HUES64 (cell line): Measurements from ENCODE around the gene ZNF592.
"Not testable (repeated sequence)": the region's sequence is repeated elsewhere in the genome, so short reads cannot be mapped to it uniquely, and the experiment has no call there.

Source experiments
- H3K27ac ChIP-seq: 2 replicates; pipeline ENCODE4 v1.7.0; 2013; ENCODE audit warnings: low read depth, low read length, inconsistent platforms
- H3K27me3 ChIP-seq: 2 replicates; pipeline ENCODE4 v1.6.1; 2013; ENCODE audit warnings: mild to moderate bottlenecking, low read length; ENCODE audit not compliant: insufficient read depth
- H3K36me3 ChIP-seq: 2 replicates; pipeline ENCODE4 v1.6.1; 2013; ENCODE audit warnings: mild to moderate bottlenecking, low read length; ENCODE audit not compliant: insufficient read depth
- H3K4me1 ChIP-seq: 2 replicates; pipeline ENCODE4 v1.6.1; 2013; ENCODE audit warnings: mild to moderate bottlenecking, low read length, moderate library complexity; ENCODE audit not compliant: insufficient read depth
- H3K4me3 ChIP-seq: 2 replicates; pipeline ENCODE4 v1.5.1; 2013; ENCODE audit warnings: mild to moderate bottlenecking, low read length, moderate library complexity
- H3K9ac ChIP-seq: 2 replicates; pipeline ENCODE4 v1.6.1; 2013; ENCODE audit warnings: mild to moderate bottlenecking, low read depth, low read length
- H3K9me3 ChIP-seq: 2 replicates; pipeline ENCODE4 v1.6.1; 2013; ENCODE audit warnings: low read depth, low read length; ENCODE audit not compliant: insufficient read depth
- WGBS: fragments of 150-250, 120-280 bp; methylation state at CpG from one replicate; pipeline ENCODE4 v1.1.7; 2013; ENCODE audit warnings: missing lambda C conversion rate; 5-methylcytosine and 5-hydroxymethylcytosine counted together

The ZNF592 gene

GRCh38 chr15:84722628-84723027, 25.8 kb upstream of the ZNF592 start:
- Histone ChIP-seq H3K27ac (no peak overlapping the region), H3K4me3 (no peak overlapping the region), H3K4me1 (peaks cover 3% of the 10 kb centered on the region; the same call in 1 of the 2 replicates), H3K9ac (no peak overlapping the region), H3K36me3 (no peaks in the 10 kb centered on the region), H3K27me3 (no peaks in the 10 kb centered on the region), H3K9me3 (no peaks in the 10 kb centered on the region)
- WGBS: 87% methylated on average over 2 of the region's 2 CpGs

GRCh38 chr15:84725001-84725491, 23.3 kb upstream of the ZNF592 start:
- no peak overlapping the region for H3K9ac ChIP-seq
- no peaks in the 10 kb centered on the region for H3K27me3 ChIP-seq
- H3K4me1 ChIP-seq: peaks cover 3% of the 10 kb centered on the region; the same call in 1 of the 2 replicates
- H3K9me3 ChIP-seq: no peaks in the 10 kb centered on the region
- H3K4me3 ChIP-seq: no peak overlapping the region
- no peaks in the 10 kb centered on the region for H3K36me3 ChIP-seq
- H3K27ac ChIP-seq: no peak overlapping the region
- 92% methylated on average over 1 of the region's 1 CpG for WGBS

- no peaks in the 10 kb centered on the region for H3K36me3 ChIP-seq
- no peak overlapping the region for H3K4me3 ChIP-seq
- WGBS: 95% methylated on average over 6 of the region's 6 CpGs
- H3K27me3 ChIP-seq: no peaks in the 10 kb centered on the region
- no peaks in the 10 kb centered on the region for H3K4me1 ChIP-seq
- no peak overlapping the region for H3K9ac ChIP-seq
- H3K9me3 ChIP-seq: no peaks in the 10 kb centered on the region
- H3K27ac ChIP-seq: no peak overlapping the region
Observed at GRCh38 chr15:84727429-84727828, 21.0 kb upstream of the ZNF592 start.

- H3K9ac ChIP-seq: no peak overlapping the region
- peaks cover 4% of the 10 kb centered on the region; the same call in 1 of the 2 replicates for H3K4me1 ChIP-seq
- no peak overlapping the region for H3K4me3 ChIP-seq
- no peak overlapping the region for H3K27ac ChIP-seq
- H3K27me3 ChIP-seq: no peaks in the 10 kb centered on the region
- H3K9me3 ChIP-seq: no peaks in the 10 kb centered on the region
- no peaks in the 10 kb centered on the region for H3K36me3 ChIP-seq
Observed at GRCh38 chr15:84731774-84732173, 16.6 kb upstream of the ZNF592 start.

- H3K9ac ChIP-seq: no peak overlapping the region
- 6% methylated on average over 7 of the region's 7 CpGs for WGBS
- H3K27ac ChIP-seq: peak overlapping the region; percentile 69
- no peaks in the 10 kb centered on the region for H3K36me3 ChIP-seq
- peak overlapping the region; percentile 28 for H3K4me3 ChIP-seq
- H3K4me1 ChIP-seq: peaks cover 4% of the 10 kb centered on the region; the same call in 1 of the 2 replicates
- no peaks in the 10 kb centered on the region for H3K9me3 ChIP-seq
- no peaks in the 10 kb centered on the region for H3K27me3 ChIP-seq
Observed at GRCh38 chr15:84734794-84735479, 13.5 kb upstream of the ZNF592 start.

- H3K4me1 ChIP-seq, H3K9ac ChIP-seq, H3K27me3 ChIP-seq, H3K36me3 ChIP-seq, H3K9me3 ChIP-seq: not testable (repeated sequence)
- Histone ChIP-seq H3K27ac (peak overlapping the region; percentile 51), H3K4me3 (peak overlapping the region; percentile 28)
- 75% methylated on average over 9 of the region's 9 CpGs for WGBS
Observed at GRCh38 chr15:84735480-84736061, 12.8 kb upstream of the ZNF592 start.

- no peak overlapping the region for H3K27ac ChIP-seq
- no peaks in the 10 kb centered on the region for H3K36me3 ChIP-seq
- no peaks in the 10 kb centered on the region for H3K9me3 ChIP-seq
- WGBS: 94% methylated on average over 5 of the region's 5 CpGs
- no peak overlapping the region for H3K9ac ChIP-seq
- peaks cover 4% of the 10 kb centered on the region; the same call in 1 of the 2 replicates for H3K4me1 ChIP-seq
- H3K4me3 ChIP-seq: no peak overlapping the region
- no peaks in the 10 kb centered on the region for H3K27me3 ChIP-seq
Observed at GRCh38 chr15:84736375-84736774, 12.0 kb upstream of the ZNF592 start.

- H3K36me3 ChIP-seq: no peaks in the 10 kb centered on the region
- WGBS: 100% methylated on average over 2 of the region's 2 CpGs
- H3K27ac ChIP-seq: no peak overlapping the region
Observed at GRCh38 chr15:84737005-84737404, 11.4 kb upstream of the ZNF592 start.

GRCh38 chr15:84740691-84741090, 7.7 kb upstream of the ZNF592 start:
- WGBS: 90% methylated on average over 4 of the region's 4 CpGs
- H3K27me3 ChIP-seq: no peaks in the 10 kb centered on the region
- H3K36me3 ChIP-seq: no peaks in the 10 kb centered on the region
- no peak overlapping the region for H3K9ac ChIP-seq
- no peak overlapping the region for H3K27ac ChIP-seq
- H3K4me1 ChIP-seq: no peaks in the 10 kb centered on the region; the same call in 1 of the 2 replicates
- H3K4me3 ChIP-seq: no peak overlapping the region
- H3K9me3 ChIP-seq: no peaks in the 10 kb centered on the region

More at GRCh38 chr15:84737005-84737404, 11.4 kb upstream of the ZNF592 start:
- Histone ChIP-seq H3K4me3 (no peak overlapping the region), H3K27me3 (no peaks in the 10 kb centered on the region), H3K4me1 (peaks cover 4% of the 10 kb centered on the region; the same call in 1 of the 2 replicates), H3K9ac (no peak overlapping the region), H3K9me3 (no peaks in the 10 kb centered on the region)

GRCh38 chr15:84741121-84741520, 7.3 kb upstream of the ZNF592 start:
- H3K4me1 ChIP-seq: no peaks in the 10 kb centered on the region; the same call in 1 of the 2 replicates

GRCh38 chr15:84747416-84748273, 747 bp upstream of the ZNF592 start:
- H3K9me3 ChIP-seq: no peaks in the 10 kb centered on the region
- peaks cover 11% of the 10 kb centered on the region for H3K4me1 ChIP-seq
- H3K9ac ChIP-seq: peak overlapping the region; percentile 80
- no peaks in the 10 kb centered on the region for H3K27me3 ChIP-seq
- H3K4me3 ChIP-seq: peak overlapping the region; percentile 94
- H3K36me3 ChIP-seq: no peaks in the 10 kb centered on the region
- WGBS: 3% methylated on average over 46 of the region's 46 CpGs
- peak overlapping the region; percentile 92 for H3K27ac ChIP-seq

More at GRCh38 chr15:84741121-84741520, 7.3 kb upstream of the ZNF592 start:
- H3K4me3 ChIP-seq: no peak overlapping the region
- no peaks in the 10 kb centered on the region for H3K9me3 ChIP-seq
- no peak overlapping the region for H3K9ac ChIP-seq
- H3K36me3 ChIP-seq: no peaks in the 10 kb centered on the region
- 81% methylated on average over 2 of the region's 2 CpGs for WGBS
- H3K27ac ChIP-seq: no peak overlapping the region
- no peaks in the 10 kb centered on the region for H3K27me3 ChIP-seq
